ENCODE results near the gene RPS16. TPM values are rescaled to one million over a fixed set of nuclear protein-coding genes. Genes with fewer than 3 reads are reported as not detected.

Gene RPS16
- total and polyA plus RNA-seq, 9 of the 15 experiments (the other 6 are each of a cell fraction or from before 2014, with no cell fraction given): 82.6 to 3,671 (median 2,204) TPM

DNA sequence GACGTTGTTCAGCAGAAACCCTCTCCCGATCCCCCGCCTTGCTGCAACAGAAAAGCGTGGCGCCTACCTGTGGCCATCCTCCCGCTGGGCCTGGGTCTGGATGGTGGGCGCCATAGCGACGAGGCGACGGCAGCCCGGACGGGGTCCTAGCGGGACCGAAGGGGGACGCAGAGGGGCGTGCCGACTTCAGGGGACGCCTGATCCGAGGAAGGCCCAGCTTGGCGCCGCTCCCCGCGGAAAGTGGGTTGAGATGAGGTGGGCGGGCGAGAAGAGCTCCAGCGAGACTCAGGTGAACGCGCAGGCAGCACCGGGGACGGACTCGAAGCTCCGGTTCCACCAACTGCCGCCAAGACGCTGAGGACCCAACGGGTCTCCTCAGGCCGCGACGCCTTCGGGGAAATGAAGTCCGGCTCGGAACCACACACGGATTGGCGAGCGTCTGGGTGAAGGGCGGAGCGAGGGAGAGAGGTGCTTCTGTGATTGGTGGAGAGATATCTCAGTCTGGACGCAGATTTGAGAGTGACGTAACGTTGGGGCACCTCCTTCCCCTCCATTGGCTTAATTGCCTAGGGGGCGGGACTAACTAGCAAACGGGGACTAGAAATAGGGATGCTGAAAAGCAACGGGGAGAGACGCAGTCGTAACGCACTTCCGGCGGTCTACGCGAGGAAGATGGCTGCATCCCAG lies 44.9 kb downstream of the RPS16 start, which contains the start of the genes MED29 and PAF1 (continued):
- TF ChIP-seq, protein P1, sequence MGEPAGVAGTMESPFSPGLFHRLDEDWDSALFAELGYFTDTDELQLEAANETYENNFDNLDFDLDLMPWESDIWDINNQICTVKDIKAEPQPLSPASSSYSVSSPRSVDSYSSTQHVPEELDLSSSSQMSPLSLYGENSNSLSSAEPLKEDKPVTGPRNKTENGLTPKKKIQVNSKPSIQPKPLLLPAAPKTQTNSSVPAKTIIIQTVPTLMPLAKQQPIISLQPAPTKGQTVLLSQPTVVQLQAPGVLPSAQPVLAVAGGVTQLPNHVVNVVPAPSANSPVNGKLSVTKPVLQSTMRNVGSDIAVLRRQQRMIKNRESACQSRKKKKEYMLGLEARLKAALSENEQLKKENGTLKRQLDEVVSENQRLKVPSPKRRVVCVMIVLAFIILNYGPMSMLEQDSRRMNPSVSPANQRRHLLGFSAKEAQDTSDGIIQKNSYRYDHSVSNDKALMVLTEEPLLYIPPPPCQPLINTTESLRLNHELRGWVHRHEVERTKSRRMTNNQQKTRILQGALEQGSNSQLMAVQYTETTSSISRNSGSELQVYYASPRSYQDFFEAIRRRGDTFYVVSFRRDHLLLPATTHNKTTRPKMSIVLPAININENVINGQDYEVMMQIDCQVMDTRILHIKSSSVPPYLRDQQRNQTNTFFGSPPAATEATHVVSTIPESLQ (CRISPR knock-in tag; IDR thresholded peaks at IDR 0.05): peak; percentile 75; the same call in 1 of the 2 replicates
- TF ChIP-seq GTF2A2 (tag; IDR thresholded peaks at IDR 0.05): peak; percentile 11; the same call in 1 of the 2 replicates
- TF ChIP-seq, protein P2, sequence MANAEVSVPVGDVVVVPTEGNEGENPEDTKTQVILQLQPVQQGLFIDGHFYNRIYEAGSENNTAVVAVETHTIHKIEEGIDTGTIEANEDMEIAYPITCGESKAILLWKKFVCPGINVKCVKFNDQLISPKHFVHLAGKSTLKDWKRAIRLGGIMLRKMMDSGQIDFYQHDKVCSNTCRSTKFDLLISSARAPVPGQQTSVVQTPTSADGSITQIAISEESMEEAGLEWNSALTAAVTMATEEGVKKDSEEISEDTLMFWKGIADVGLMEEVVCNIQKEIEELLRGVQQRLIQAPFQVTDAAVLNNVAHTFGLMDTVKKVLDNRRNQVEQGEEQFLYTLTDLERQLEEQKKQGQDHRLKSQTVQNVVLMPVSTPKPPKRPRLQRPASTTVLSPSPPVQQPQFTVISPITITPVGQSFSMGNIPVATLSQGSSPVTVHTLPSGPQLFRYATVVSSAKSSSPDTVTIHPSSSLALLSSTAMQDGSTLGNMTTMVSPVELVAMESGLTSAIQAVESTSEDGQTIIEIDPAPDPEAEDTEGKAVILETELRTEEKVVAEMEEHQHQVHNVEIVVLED (CRISPR knock-in tag; IDR thresholded peaks at IDR 0.05): 0 out of 2 replicates have a peak, but pooled peaks have one; percentile 26
- TF ChIP-seq PHF8 (IDR thresholded peaks at IDR 0.05; ENCODE audit: borderline replicate concordance, low read length): peak; percentile 59; the same call in 1 of the 2 replicates
- TF ChIP-seq, protein P3, sequence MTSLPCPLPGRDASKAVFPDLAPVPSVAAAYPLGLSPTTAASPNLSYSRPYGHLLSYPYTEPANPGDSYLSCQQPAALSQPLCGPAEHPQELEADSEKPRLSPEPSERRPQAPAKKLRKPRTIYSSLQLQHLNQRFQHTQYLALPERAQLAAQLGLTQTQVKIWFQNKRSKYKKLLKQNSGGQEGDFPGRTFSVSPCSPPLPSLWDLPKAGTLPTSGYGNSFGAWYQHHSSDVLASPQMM (CRISPR knock-in tag; IDR thresholded peaks at IDR 0.05): no peak
- TF ChIP-seq, protein P4, sequence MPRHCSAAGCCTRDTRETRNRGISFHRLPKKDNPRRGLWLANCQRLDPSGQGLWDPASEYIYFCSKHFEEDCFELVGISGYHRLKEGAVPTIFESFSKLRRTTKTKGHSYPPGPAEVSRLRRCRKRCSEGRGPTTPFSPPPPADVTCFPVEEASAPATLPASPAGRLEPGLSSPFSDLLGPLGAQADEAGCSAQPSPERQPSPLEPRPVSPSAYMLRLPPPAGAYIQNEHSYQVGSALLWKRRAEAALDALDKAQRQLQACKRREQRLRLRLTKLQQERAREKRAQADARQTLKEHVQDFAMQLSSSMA (CRISPR knock-in tag; IDR thresholded peaks at IDR 0.05): no peak
- TF ChIP-seq FOXK2 (conservative IDR thresholded peaks at IDR 0.05 in 1 of 2, IDR thresholded peaks at IDR 0.05 in 1 of 2; ENCODE audit: low read depth in 2 of 2): peak in 1 of 2 experiments; percentile 71; a peak in 1 of 4 replicates
- no peak for TF ChIP-seq EWSR1 (IDR thresholded peaks at IDR 0.05; ENCODE audit: borderline replicate concordance, low read depth, partially characterized antibody)
- TF ChIP-seq RFX7 (CRISPR knock-in tag; IDR thresholded peaks at IDR 0.05): no peak
- no peak for TF ChIP-seq KAT8 (IDR thresholded peaks at IDR 0.05; ENCODE audit: low read depth)
- peak; percentile 89 for TF ChIP-seq NCOA1 (IDR thresholded peaks at IDR 0.05; ENCODE audit: low read depth)
- no peak for TF ChIP-seq ZNF561 (CRISPR knock-in tag; conservative IDR thresholded peaks at IDR 0.05)
- TF ChIP-seq, protein P5, sequence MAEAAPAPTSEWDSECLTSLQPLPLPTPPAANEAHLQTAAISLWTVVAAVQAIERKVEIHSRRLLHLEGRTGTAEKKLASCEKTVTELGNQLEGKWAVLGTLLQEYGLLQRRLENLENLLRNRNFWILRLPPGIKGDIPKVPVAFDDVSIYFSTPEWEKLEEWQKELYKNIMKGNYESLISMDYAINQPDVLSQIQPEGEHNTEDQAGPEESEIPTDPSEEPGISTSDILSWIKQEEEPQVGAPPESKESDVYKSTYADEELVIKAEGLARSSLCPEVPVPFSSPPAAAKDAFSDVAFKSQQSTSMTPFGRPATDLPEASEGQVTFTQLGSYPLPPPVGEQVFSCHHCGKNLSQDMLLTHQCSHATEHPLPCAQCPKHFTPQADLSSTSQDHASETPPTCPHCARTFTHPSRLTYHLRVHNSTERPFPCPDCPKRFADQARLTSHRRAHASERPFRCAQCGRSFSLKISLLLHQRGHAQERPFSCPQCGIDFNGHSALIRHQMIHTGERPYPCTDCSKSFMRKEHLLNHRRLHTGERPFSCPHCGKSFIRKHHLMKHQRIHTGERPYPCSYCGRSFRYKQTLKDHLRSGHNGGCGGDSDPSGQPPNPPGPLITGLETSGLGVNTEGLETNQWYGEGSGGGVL (CRISPR knock-in tag; IDR thresholded peaks at IDR 0.05): no peak
- no peak for TF ChIP-seq SMARCA5 (IDR thresholded peaks at IDR 0.05)
- no peak for TF ChIP-seq ZNF507 (tag; conservative IDR thresholded peaks at IDR 0.05)
- no peak for TF ChIP-seq CREBBP (IDR thresholded peaks at IDR 0.05; ENCODE audit: low read depth, low read length)
- TF ChIP-seq MEF2A (IDR thresholded peaks at IDR 0.05; ENCODE audit: control insufficient read depth, low read depth, low read length): no peak
- TF ChIP-seq, protein P6, sequence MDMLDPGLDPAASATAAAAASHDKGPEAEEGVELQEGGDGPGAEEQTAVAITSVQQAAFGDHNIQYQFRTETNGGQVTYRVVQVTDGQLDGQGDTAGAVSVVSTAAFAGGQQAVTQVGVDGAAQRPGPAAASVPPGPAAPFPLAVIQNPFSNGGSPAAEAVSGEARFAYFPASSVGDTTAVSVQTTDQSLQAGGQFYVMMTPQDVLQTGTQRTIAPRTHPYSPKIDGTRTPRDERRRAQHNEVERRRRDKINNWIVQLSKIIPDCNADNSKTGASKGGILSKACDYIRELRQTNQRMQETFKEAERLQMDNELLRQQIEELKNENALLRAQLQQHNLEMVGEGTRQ (CRISPR knock-in tag; IDR thresholded peaks at IDR 0.05): no peak
- TF ChIP-seq, protein P7, sequence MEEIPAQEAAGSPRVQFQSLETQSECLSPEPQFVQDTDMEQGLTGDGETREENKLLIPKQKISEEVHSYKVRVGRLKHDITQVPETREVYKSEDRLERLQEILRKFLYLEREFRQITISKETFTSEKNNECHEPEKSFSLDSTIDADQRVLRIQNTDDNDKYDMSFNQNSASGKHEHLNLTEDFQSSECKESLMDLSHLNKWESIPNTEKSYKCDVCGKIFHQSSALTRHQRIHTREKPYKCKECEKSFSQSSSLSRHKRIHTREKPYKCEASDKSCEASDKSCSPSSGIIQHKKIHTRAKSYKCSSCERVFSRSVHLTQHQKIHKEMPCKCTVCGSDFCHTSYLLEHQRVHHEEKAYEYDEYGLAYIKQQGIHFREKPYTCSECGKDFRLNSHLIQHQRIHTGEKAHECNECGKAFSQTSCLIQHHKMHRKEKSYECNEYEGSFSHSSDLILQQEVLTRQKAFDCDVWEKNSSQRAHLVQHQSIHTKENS (CRISPR knock-in tag; IDR thresholded peaks at IDR 0.05): no peak

Measured in K562 (cell line).